A549 (cell line): ENCODE results near the gene PADI6. TPM values are rescaled to one million over a fixed set of nuclear protein-coding genes. Genes with fewer than 3 reads are reported as not detected.

ENCODE experiments used
- ATAC-seq, 2 experiments: fragments of 200-7000 bp in 1 of 2; fragments of >200 bp in 1 of 2; cut with Nextera tagmentation in 1 of 2; cut with Tn5 transposase in 1 of 2; 3 replicates each; pipeline versions ENCODE4 v1.8.0 to v1.9.1; 2018 to 2020; ENCODE audit warnings: mild to moderate bottlenecking in 1 of 2, moderate library complexity in 1 of 2
- CTCF ChIA-PET: fragments of 300-600 bp; sonication (Branson Sonifier 250); formaldehyde crosslinking; extraction: SDS; loops from one replicate; lab custom pipeline; 2021; ENCODE audit warnings: antibody characterized with exemption, inconsistent platforms; lab: Yijun Ruan, JAX
- POLR2A ChIA-PET: fragments of 350-600 bp; formaldehyde crosslinking; extraction: SDS; loops from one replicate; lab custom pipeline; 2021; ENCODE audit warnings: antibody characterized with exemption, inconsistent platforms; lab: Yijun Ruan, JAX
- DNase-seq, 2 experiments: peaks; one replicate each; pipeline versions ENCODE4 v3.0.0 to v3.0.0-alpha.2; 2011 to 2016; ENCODE audit warnings: low read depth in 1 of 2, low spot score in 1 of 2
- FAIRE-seq: peaks from 2 replicates; lab custom pipeline; 2011; peaks lifted over from hg19 to GRCh38; lab: Jason Lieb, UNC
- H3K27ac ChIP-seq, 2 experiments: fragments of >200 bp; sonication (Bioruptor Twin); formaldehyde crosslinking; 3 replicates each; pipeline ENCODE4 v1.5.1; 2016 to 2017
- H3K4me1 ChIP-seq: fragments of >200 bp; sonication (Bioruptor Twin); formaldehyde crosslinking; 3 replicates; pipeline ENCODE4 v1.6.1; 2016
- H3K4me2 ChIP-seq: fragments of >200 bp; sonication (Bioruptor Twin); formaldehyde crosslinking; 3 replicates; pipeline ENCODE4 v1.6.1; 2016
- H3K4me3 ChIP-seq: fragments of >200 bp; sonication (Bioruptor Twin); formaldehyde crosslinking; 3 replicates; pipeline ENCODE4 v1.5.1; 2016
- H3K9me3 ChIP-seq: fragments of >200 bp; sonication (Bioruptor Twin); formaldehyde crosslinking; 3 replicates; pipeline ENCODE4 v1.6.1; 2016
- ATOH8 ChIP-seq: fragments of 250-450 bp; sonication (Bioruptor Pico); IDR thresholded peaks from 2 replicates; pipeline ENCODE4 v1.5.0; 2020; ENCODE audit warnings: low read depth, mild to moderate bottlenecking, moderate library complexity
- BHLHE40 ChIP-seq: IDR thresholded peaks from 2 replicates; pipeline ENCODE4 v1.6.1; 2012; ENCODE audit warnings: low read depth, low read length, inconsistent platforms
- CEBPB ChIP-seq, 2 experiments: fragments of >200 bp in 1 of 2; sonication (Bioruptor Twin) in 1 of 2; formaldehyde crosslinking in 1 of 2; IDR thresholded peaks; 2 replicates each; pipeline ENCODE4 v1.6.1; 2012 to 2016
- CHD2 ChIP-seq: fragments of 150-350 bp; IDR thresholded peaks from 2 replicates; pipeline ENCODE4 v1.6.1; 2014; ENCODE audit warnings: low read length; ENCODE audit not compliant: partially characterized antibody
- ESRRA ChIP-seq: fragments of 150-350 bp; IDR thresholded peaks from 2 replicates; pipeline ENCODE4 v1.6.1; 2014; ENCODE audit warnings: mild to moderate bottlenecking, low read length, borderline replicate concordance
- FOSL2 ChIP-seq, 2 experiments: fragments of 450-650 bp in 1 of 2; fragments of >200 bp in 1 of 2; sonication (Bioruptor Twin) in 1 of 2; formaldehyde crosslinking; IDR thresholded peaks; 2 replicates each; pipeline versions ENCODE4 v1.5.0 to v1.6.1; 2016 to 2020; ENCODE audit warnings: mild to moderate bottlenecking in 1 of 2, moderate library complexity in 1 of 2
- FOXS1 ChIP-seq: fragments of 250-450 bp; sonication (Bioruptor Pico); IDR thresholded peaks from 2 replicates; pipeline ENCODE4 v1.5.0; 2020; ENCODE audit warnings: mild to moderate bottlenecking, moderate library complexity
- HDAC2 ChIP-seq: fragments of 200-600 bp; sonication (generic); IDR thresholded peaks from 2 replicates; pipeline ENCODE4 v1.6.1; 2016
- HMGXB4 ChIP-seq: fragments of 250-450 bp; sonication (Bioruptor Pico); IDR thresholded peaks from 2 replicates; pipeline ENCODE4 v1.5.0; 2021; ENCODE audit warnings: mild to moderate bottlenecking, moderate library complexity, borderline replicate concordance
- JUN ChIP-seq, 2 experiments: fragments of >200 bp; sonication (Bioruptor Twin); formaldehyde crosslinking; IDR thresholded peaks; 2 replicates in 1 of 2; 3 replicates in 1 of 2; pipeline ENCODE4 v1.6.1; 2016 to 2017
- JUNB ChIP-seq: fragments of >200 bp; sonication (Bioruptor Twin); formaldehyde crosslinking; IDR thresholded peaks from 2 replicates; pipeline ENCODE4 v1.6.1; 2016
- KDM1A ChIP-seq: fragments of 200-600 bp; sonication (generic); IDR thresholded peaks from 2 replicates; pipeline ENCODE4 v1.6.1; 2016; ENCODE audit warnings: low read depth, mild to moderate bottlenecking
- PBX3 ChIP-seq: IDR thresholded peaks from 2 replicates; pipeline ENCODE4 v1.6.1; 2012
- RNF2 ChIP-seq: fragments of 200-600 bp; sonication (generic); IDR thresholded peaks from 2 replicates; pipeline ENCODE4 v1.6.1; 2016; ENCODE audit warnings: low read depth, mild to moderate bottlenecking, antibody characterized with exemption, moderate library complexity, borderline replicate concordance
- TFCP2L1 ChIP-seq: fragments of 250-450 bp; sonication (Bioruptor Pico); IDR thresholded peaks from 2 replicates; pipeline ENCODE4 v1.5.0; 2021; ENCODE audit warnings: mild to moderate bottlenecking
- TP53 ChIP-seq: fragments of 250-450 bp; sonication (Bioruptor Pico); IDR thresholded peaks from 2 replicates; pipeline ENCODE4 v1.5.0; 2021; ENCODE audit warnings: mild to moderate bottlenecking, moderate library complexity
- ZC3H11A ChIP-seq: fragments of 450-650 bp; IDR thresholded peaks from 2 replicates; pipeline ENCODE4 v1.6.1; 2014; ENCODE audit warnings: antibody characterized with exemption, mild to moderate bottlenecking
- ZFP36 ChIP-seq: fragments of 450-650 bp; IDR thresholded peaks from 2 replicates; pipeline ENCODE4 v1.6.1; 2014; ENCODE audit warnings: borderline replicate concordance; ENCODE audit not compliant: partially characterized antibody
- ZNF302 ChIP-seq: fragments of 250-450 bp; sonication (Bioruptor Pico); IDR thresholded peaks from 2 replicates; pipeline ENCODE4 v1.9.0; 2021; ENCODE audit warnings: inconsistent platforms, mild to moderate bottlenecking, moderate library complexity
- WGBS: methylation state at CpG from one replicate; pipeline ENCODE4 v1.1.6; 2017; ENCODE audit errors: missing lambda C conversion rate; 5-methylcytosine and 5-hydroxymethylcytosine counted together
- polyA plus RNA-seq, 4 experiments: library from polyadenylated mRNA; depleted of rRNA in 3 of 4; stranded (reverse); fragments of >200 nt; fragmentation: RNase III in 1 of 4; extraction: RNeasy Plus Mini Kit Qiagen cat#74134 plus additional on column Dnase treatment in 1 of 4; gene quantifications; 2 replicates in 3 of 4; 3 replicates in 1 of 4; pipeline ENCODE4 v1.2.3, GENCODE V29; 2011 to 2017
- TF ChIP-seq, protein P1 (sequence below): fragments of 150-350 bp; IDR thresholded peaks from 2 replicates; pipeline ENCODE4 v1.6.1; 2014; ENCODE audit warnings: low read depth, mild to moderate bottlenecking, low read length
- TF ChIP-seq, protein P2 (sequence below): IDR thresholded peaks from 2 replicates; pipeline ENCODE4 v1.6.1; 2012; ENCODE audit warnings: low read depth, borderline replicate concordance

Gene PADI6
- polyA plus RNA-seq, 2 of the 4 experiments (the other 2 are of a cell fraction) = not detected

GRCh38 chr1:17403081-17403480 lies 31.1 kb downstream of the PADI6 start:
- H3K4me3 ChIP-seq = no peak overlapping the region
- H3K4me2 ChIP-seq = no peak overlapping the region
- ATAC-seq (no peak), DNase-seq (no peak), FAIRE-seq (no peak)
- ChIA-PET CTCF (interaction anchor here (2.2 to 9.9 kb wide), 3 partner anchors 166 to 344 kb away, joined by 8 to 107 read pairs (median 47); no protein-coding TSS in a partner anchor), POLR2A (no interaction called here)
- H3K9me3 ChIP-seq = no peaks in the 10 kb centered on the region
- 43% methylated on average over 2 of the region's 3 CpGs for WGBS
- TF ChIP-seq TP53 (CRISPR knock-in tag) = no peak
- no peak for TF ChIP-seq HDAC2
- no peak for TF ChIP-seq FOSL2 (IDR thresholded peaks at IDR 0.05)
- TF ChIP-seq FOSL2 (CRISPR knock-in tag; IDR thresholded peaks at IDR 0.05) = no peak
- TF ChIP-seq, protein P1, sequence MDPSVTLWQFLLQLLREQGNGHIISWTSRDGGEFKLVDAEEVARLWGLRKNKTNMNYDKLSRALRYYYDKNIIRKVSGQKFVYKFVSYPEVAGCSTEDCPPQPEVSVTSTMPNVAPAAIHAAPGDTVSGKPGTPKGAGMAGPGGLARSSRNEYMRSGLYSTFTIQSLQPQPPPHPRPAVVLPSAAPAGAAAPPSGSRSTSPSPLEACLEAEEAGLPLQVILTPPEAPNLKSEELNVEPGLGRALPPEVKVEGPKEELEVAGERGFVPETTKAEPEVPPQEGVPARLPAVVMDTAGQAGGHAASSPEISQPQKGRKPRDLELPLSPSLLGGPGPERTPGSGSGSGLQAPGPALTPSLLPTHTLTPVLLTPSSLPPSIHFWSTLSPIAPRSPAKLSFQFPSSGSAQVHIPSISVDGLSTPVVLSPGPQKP = no peak
- TF ChIP-seq, protein P2, sequence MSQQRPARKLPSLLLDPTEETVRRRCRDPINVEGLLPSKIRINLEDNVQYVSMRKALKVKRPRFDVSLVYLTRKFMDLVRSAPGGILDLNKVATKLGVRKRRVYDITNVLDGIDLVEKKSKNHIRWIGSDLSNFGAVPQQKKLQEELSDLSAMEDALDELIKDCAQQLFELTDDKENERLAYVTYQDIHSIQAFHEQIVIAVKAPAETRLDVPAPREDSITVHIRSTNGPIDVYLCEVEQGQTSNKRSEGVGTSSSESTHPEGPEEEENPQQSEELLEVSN = no peak
- no peak for TF ChIP-seq ZC3H11A
- no peak for TF ChIP-seq KDM1A
- TF ChIP-seq CHD2 = no peak
- no peak for TF ChIP-seq TFCP2L1 (CRISPR knock-in tag)
- no peaks in the 10 kb centered on the region for H3K4me1 ChIP-seq
- H3K27ac ChIP-seq = no peak overlapping the region

- CTCF ChIA-PET = interaction anchor here (0.6 to 9.9 kb wide), 8 partner anchors 8 to 345 kb away, joined by 4 to 107 read pairs (median 26); partner anchors contain the start of gene PADI2
- FAIRE-seq = no peak
- no peak for ATAC-seq
These were observed 32.2 kb downstream of the PADI6 start for GRCh38 chr1:17404034-17404684.

More at GRCh38 chr1:17404034-17404684, 32.2 kb downstream of the PADI6 start:
- DNase-seq = no peak
- 90% methylated on average over 10 of the region's 15 CpGs for WGBS
- H3K27ac ChIP-seq = no peak overlapping the region
- no peak for TF ChIP-seq RNF2
- TF ChIP-seq ESRRA = no peak
- no peak for TF ChIP-seq ZC3H11A
- no peak for TF ChIP-seq CEBPB (IDR thresholded peaks at IDR 0.05)
- no peak for TF ChIP-seq ATOH8
- no peak for TF ChIP-seq JUN (IDR thresholded peaks at IDR 0.05)
- TF ChIP-seq FOXS1 (CRISPR knock-in tag) = no peak
- TF ChIP-seq BHLHE40 = no peak
- TF ChIP-seq HMGXB4 (CRISPR knock-in tag) = no peak
- no peak for TF ChIP-seq ZFP36
- no peak for TF ChIP-seq JUNB
- TF ChIP-seq ZNF302 (CRISPR knock-in tag) = no peak
- TF ChIP-seq, protein P1 = no peak
- no peak for TF ChIP-seq PBX3
- TF ChIP-seq, all 56 proteins: peak for 0
- Histone ChIP-seq H3K9me3 (no peaks in the 10 kb centered on the region), H3K4me1 (no peaks in the 10 kb centered on the region), H3K4me2 (no peak overlapping the region), H3K4me3 (no peak overlapping the region)
- POLR2A ChIA-PET = no interaction called here
